GM23338 (cell line): ENCODE results near the gene ASPM. TPM values are rescaled to one million over a fixed set of nuclear protein-coding genes. Genes with fewer than 3 reads are reported as not detected.
A peak's percentile ranks its signal among the peaks of the same experiment; 100 is the strongest.

Source experiments
- ATAC-seq: fragments of 200-7000 bp; cut with Tn5 transposase; 3 replicates; pipeline ENCODE4 v1.9.1; 2020
- DNase-seq: peaks from one replicate; pipeline ENCODE4 v3.0.0-alpha.2; 2015; ENCODE audit warnings: low spot score
- H2AFZ ChIP-seq: fragments of 200-600 bp; sonication (generic); 2 replicates; pipeline ENCODE4 v1.8.0; 2016; ENCODE audit warnings: antibody characterized with exemption, mild to moderate bottlenecking, moderate library complexity
- H3F3A ChIP-seq: fragments of 200-600 bp; sonication (generic); replicated peaks from 2 replicates; pipeline ENCODE4 v1.8.0; 2017; ENCODE audit warnings: antibody characterized with exemption, mixed run types, low read depth
- H3K27ac ChIP-seq: fragments of 200-600 bp; sonication (generic); 2 replicates; pipeline ENCODE4 v1.6.1; 2016; ENCODE audit warnings: low read depth
- H3K27me3 ChIP-seq: fragments of 200-600 bp; sonication (generic); 2 replicates; pipeline ENCODE4 v1.8.0; 2016; ENCODE audit warnings: mild to moderate bottlenecking, mixed run types, moderate library complexity; ENCODE audit not compliant: insufficient read depth
- H3K36me3 ChIP-seq: fragments of 200-600 bp; sonication (generic); 2 replicates; pipeline ENCODE4 v1.8.0; 2016; ENCODE audit warnings: mild to moderate bottlenecking; ENCODE audit not compliant: insufficient read depth
- H3K4me1 ChIP-seq: fragments of 200-600 bp; sonication (generic); 2 replicates; pipeline ENCODE4 v1.8.0; 2016; ENCODE audit warnings: mild to moderate bottlenecking, moderate library complexity; ENCODE audit not compliant: insufficient read depth
- H3K4me2 ChIP-seq: fragments of 200-600 bp; sonication (generic); 2 replicates; pipeline ENCODE4 v1.7.1; 2017; ENCODE audit warnings: mixed run types
- H3K4me3 ChIP-seq: fragments of 200-600 bp; sonication (generic); 2 replicates; pipeline ENCODE4 v1.6.1; 2016; ENCODE audit warnings: mixed run types
- H3K79me2 ChIP-seq: fragments of 200-600 bp; sonication (generic); replicated peaks from 2 replicates; pipeline ENCODE4 v1.8.0; 2017; ENCODE audit warnings: mild to moderate bottlenecking; ENCODE audit not compliant: insufficient read depth
- H3K9me2 ChIP-seq: fragments of 200-600 bp; sonication (generic); 2 replicates; pipeline ENCODE4 v1.8.0; 2017; ENCODE audit not compliant: insufficient read depth
- H4K20me1 ChIP-seq: fragments of 200-600 bp; sonication (generic); replicated peaks from 2 replicates; pipeline ENCODE4 v1.8.0; 2017; ENCODE audit warnings: mild to moderate bottlenecking; ENCODE audit not compliant: insufficient read depth
- H3K27ac Mint-ChIP-seq: 2 replicates; pipeline ENCODE4 v1.8.0; 2020; ENCODE audit warnings: inconsistent platforms, mild to moderate bottlenecking, moderate library complexity, mixed read lengths
- H3K27me3 Mint-ChIP-seq: 3 replicates; pipeline ENCODE4 v1.8.0; 2022; ENCODE audit warnings: low read depth, mild to moderate bottlenecking, moderate library complexity, mixed read lengths, inconsistent platforms; ENCODE audit not compliant: insufficient read depth, poor library complexity
- H3K36me3 Mint-ChIP-seq: 3 replicates; pipeline ENCODE4 v1.8.0; 2021; ENCODE audit warnings: low read depth, mild to moderate bottlenecking, inconsistent platforms, moderate library complexity, mixed read lengths
- H3K4me1 Mint-ChIP-seq: 3 replicates; pipeline ENCODE4 v1.8.0; 2020; ENCODE audit warnings: mild to moderate bottlenecking, inconsistent platforms, mixed read lengths
- H3K4me3 Mint-ChIP-seq: 3 replicates; pipeline ENCODE4 v1.8.0; 2021; ENCODE audit warnings: moderate library complexity, mild to moderate bottlenecking, inconsistent platforms, mixed read lengths
- H3K9me3 Mint-ChIP-seq: 3 replicates; pipeline ENCODE4 v1.8.0; 2020; ENCODE audit warnings: moderate library complexity, mild to moderate bottlenecking, inconsistent platforms, mixed read lengths
- CTCF ChIP-seq, 2 experiments: fragments of 200-600 bp in 1 of 2; sonication (generic) in 1 of 2; conservative IDR thresholded peaks; 2 replicates each; pipeline versions ENCODE4 v1.5.1 to v1.6.1; 2016 to 2017; ENCODE audit warnings: antibody characterized with exemption in 2 of 2, low read depth in 2 of 2, mild to moderate bottlenecking in 2 of 2, moderate library complexity in 1 of 2
- EZH2 ChIP-seq: fragments of 200-600 bp; sonication (generic); IDR thresholded peaks from one replicate; pipeline ENCODE4 v1.8.0; 2017; ENCODE audit warnings: antibody characterized with exemption, mild to moderate bottlenecking, low read depth; ENCODE audit not compliant: unreplicated experiment
- POLR2AphosphoS5 ChIP-seq: IDR thresholded peaks from 2 replicates; pipeline ENCODE4 v1.6.1; 2016; ENCODE audit warnings: antibody characterized with exemption, low read depth
- REST ChIP-seq: IDR thresholded peaks from one replicate; pipeline ENCODE4 v1.6.1; 2018; ENCODE audit warnings: antibody characterized with exemption; ENCODE audit not compliant: unreplicated experiment
- STAT1 ChIP-seq: IDR thresholded peaks from one replicate; pipeline ENCODE4 v1.6.1; 2016; ENCODE audit warnings: antibody characterized with exemption; ENCODE audit not compliant: unreplicated experiment
- ZNF114 ChIP-seq: fragments of 250-450 bp; sonication (Bioruptor Pico); IDR thresholded peaks from 2 replicates; pipeline ENCODE4 v1.5.0; 2020; ENCODE audit warnings: mild to moderate bottlenecking, moderate library complexity
- polyA plus RNA-seq: library from polyadenylated mRNA; unstranded; fragments of >200 nt; fragmentation: Nextera tagmentation; extraction: Ambion mirVana; gene quantifications from 2 replicates; pipeline ENCODE4 v1.2.1, GENCODE V29; 2016
- total RNA-seq: library from RNA; depleted of rRNA; stranded (reverse); fragments of >200 nt; shearing (Covaris generic); gene quantifications from 2 replicates; pipeline ENCODE4 v1.2.3, GENCODE V29; 2014

The ASPM gene
- total and polyA plus RNA-seq, 2 experiments from 2014 or later, result 36.8 to 64.9 TPM

- Histone ChIP-seq H3K4me3 (no peak overlapping the region), H3K27me3 (no peaks in the 10 kb centered on the region), H3K36me3 (peaks cover 16% of the 10 kb centered on the region), H2AFZ (no peak overlapping the region), H4K20me1 (0 out of 2 replicates have a peak, but pooled peaks cover 3% of the 10 kb centered on the region), H3K79me2 (no peaks in the 10 kb centered on the region), H3K27ac (no peak overlapping the region), H3F3A (no peaks in the 10 kb centered on the region), H3K9me2 (no peaks in the 10 kb centered on the region), H3K4me1 (no peaks in the 10 kb centered on the region), H3K4me2 (no peak overlapping the region)
- DNase-seq (no peak), ATAC-seq (no peak)
- TF ChIP-seq STAT1 (no peak), POLR2AphosphoS5 (no peak), EZH2 (no peak), ZNF114 (CRISPR knock-in tag) (no peak), REST (no peak)
- H3K4me1 Mint-ChIP-seq, result no peaks in the 10 kb centered on the region
- no peaks in the 10 kb centered on the region for H3K9me3 Mint-ChIP-seq
- no peak overlapping the region for H3K4me3 Mint-ChIP-seq
- no peaks in the 10 kb centered on the region for H3K27me3 Mint-ChIP-seq
- no peak overlapping the region for H3K27ac Mint-ChIP-seq
- peaks cover 21% of the 10 kb centered on the region; the same call in 2 of the 3 replicates for H3K36me3 Mint-ChIP-seq
Measured at GRCh38 chr1:197181982-197182381, 35.5 kb upstream of the ASPM start.

- Histone ChIP-seq H4K20me1 (0 out of 2 replicates have a peak, but pooled peaks cover 3% of the 10 kb centered on the region), H3K4me3 (no peak overlapping the region), H3K36me3 (peaks cover 4% of the 10 kb centered on the region; the same call in 1 of the 2 replicates), H2AFZ (no peak overlapping the region), H3K4me2 (no peak overlapping the region), H3F3A (no peaks in the 10 kb centered on the region), H3K27me3 (no peaks in the 10 kb centered on the region), H3K27ac (no peak overlapping the region), H3K4me1 (no peaks in the 10 kb centered on the region), H3K9me2 (no peaks in the 10 kb centered on the region), H3K79me2 (no peaks in the 10 kb centered on the region)
- Mint-ChIP-seq H3K4me1 (no peaks in the 10 kb centered on the region), H3K27ac (no peak overlapping the region), H3K36me3 (peaks cover 5% of the 10 kb centered on the region; the same call in 2 of the 3 replicates), H3K27me3 (no peaks in the 10 kb centered on the region), H3K4me3 (no peak overlapping the region), H3K9me3 (no peaks in the 10 kb centered on the region)
- TF ChIP-seq POLR2AphosphoS5 (no peak), CTCF (conservative IDR thresholded peaks at IDR 0.05; ENCODE audit: low read depth in 2 of 2) (peak; percentile 70 to 83), STAT1 (no peak)
- DNase-seq, result peak; percentile 63
- peak; percentile 70 for ATAC-seq
Measured at GRCh38 chr1:197180252-197180878, 33.9 kb upstream of the ASPM start.
